K562 (cell line): ENCODE results near the gene IPCEF1. TPM values are rescaled to one million over a fixed set of nuclear protein-coding genes. Genes with fewer than 3 reads are reported as not detected.

ENCODE experiments used
- ATAC-seq: fragments of 200-7000 bp; cut with Tn5 transposase; 3 replicates; pipeline ENCODE4 v1.9.1; 2020; ENCODE audit warnings: moderate library complexity
- BruUV-seq: library from RNA; stranded (reverse); fragments of 400-500 nt; replicated peaks from 2 replicates; lab custom pipeline; 2021; lab: Mats Ljungman, UMichigan
- CTCF ChIA-PET: fragments of 300-600 bp; formaldehyde crosslinking; extraction: SDS; loops from one replicate; lab custom pipeline; 2021; ENCODE audit warnings: low intra/inter-chr PET ratio; lab: Yijun Ruan, JAX
- POLR2A ChIA-PET: fragments of 300-600, 350-650 bp; sonication (Branson Sonifier 250); formaldehyde crosslinking; extraction: SDS; loops from one replicate; lab custom pipeline; 2021; ENCODE audit warnings: antibody characterized with exemption, inconsistent platforms; lab: Yijun Ruan, JAX
- DNase-seq, 4 experiments: peaks; one replicate each; pipeline versions ENCODE4 v3.0.0 to v3.0.0-alpha.2; 2011 to 2018; ENCODE audit warnings: low spot score in 3 of 4, mixed read lengths in 3 of 4; ENCODE audit errors: extremely low read depth in 1 of 4
- FAIRE-seq: peaks from 2 replicates; lab custom pipeline; 2011; peaks lifted over from hg19 to GRCh38; lab: Jason Lieb, UNC
- H2AFZ ChIP-seq: 2 replicates; pipeline ENCODE4 v1.6.0; 2011; ENCODE audit warnings: low read depth, low read length, control low read depth, inconsistent platforms
- H3K27ac ChIP-seq: fragments of 200-600 bp; 3 replicates; pipeline ENCODE4 v1.8.0; 2011; ENCODE audit warnings: low read depth, mild to moderate bottlenecking, control low read depth, inconsistent platforms, low read length, moderate library complexity, mixed read lengths; ENCODE audit errors: extremely low read depth
- H3K27me3 ChIP-seq, 2 experiments: fragments of 300-600 bp in 1 of 2; 2 replicates in 1 of 2; 3 replicates in 1 of 2; pipeline versions ENCODE4 v1.6.0 to v1.8.0; 2011; ENCODE audit warnings: inconsistent platforms in 2 of 2, low read length in 2 of 2, mild to moderate bottlenecking in 1 of 2, mixed read lengths in 1 of 2, moderate library complexity in 1 of 2; ENCODE audit not compliant: control insufficient read depth in 2 of 2, insufficient read depth in 2 of 2
- H3K36me3 ChIP-seq: fragments of 300-600 bp; 3 replicates; pipeline ENCODE4 v1.8.0; 2011; ENCODE audit warnings: mild to moderate bottlenecking, low read length, inconsistent platforms; ENCODE audit not compliant: control insufficient read depth, insufficient read depth
- H3K4me1 ChIP-seq, 2 experiments: fragments of 200-600 bp in 1 of 2; replicated peaks in 1 of 2; 2 replicates in 1 of 2; 3 replicates in 1 of 2; pipeline versions ENCODE4 v1.5.1 to v1.8.0; 2011; ENCODE audit warnings: inconsistent platforms in 2 of 2, low read length in 2 of 2, mild to moderate bottlenecking in 1 of 2, mixed read lengths in 1 of 2, moderate library complexity in 1 of 2; ENCODE audit not compliant: control insufficient read depth in 2 of 2, insufficient read depth in 2 of 2
- H3K4me2 ChIP-seq: 2 replicates; pipeline ENCODE4 v1.6.1; 2011; ENCODE audit warnings: low read length, control low read depth, inconsistent platforms, mixed read lengths; ENCODE audit not compliant: insufficient read depth
- H3K4me3 ChIP-seq: fragments of 200-600 bp; sonication (generic), shearing (Covaris generic); 2 replicates; pipeline ENCODE4 v1.5.1; 2016; ENCODE audit warnings: control low read depth, inconsistent platforms
- H3K79me2 ChIP-seq: fragments of 200-600 bp; 3 replicates; pipeline ENCODE4 v1.8.0; 2011; ENCODE audit warnings: low read length, inconsistent platforms; ENCODE audit not compliant: control insufficient read depth, insufficient read depth
- H3K9ac ChIP-seq, 2 experiments: 2 replicates each; pipeline versions ENCODE4 v1.6.0 to v1.6.1; 2011; ENCODE audit warnings: low read depth in 2 of 2, low read length in 2 of 2, control low read depth in 1 of 2, inconsistent platforms in 1 of 2, mild to moderate bottlenecking in 1 of 2, mixed read lengths in 1 of 2; ENCODE audit not compliant: insufficient read depth in 1 of 2
- H3K9me1 ChIP-seq: one replicate; pipeline ENCODE4 v1.6.0; 2011; ENCODE audit warnings: inconsistent platforms, mild to moderate bottlenecking, low read length, moderate library complexity; ENCODE audit not compliant: control insufficient read depth, insufficient read depth
- H3K9me3 ChIP-seq: replicated peaks from 2 replicates; pipeline ENCODE4 v1.5.1; 2011; ENCODE audit warnings: low read depth, low read length, inconsistent platforms; ENCODE audit not compliant: control insufficient read depth, insufficient read depth
- H4K20me1 ChIP-seq: replicated peaks from 2 replicates; pipeline ENCODE4 v1.6.1; 2011; ENCODE audit warnings: low read length, inconsistent platforms, mixed read lengths; ENCODE audit not compliant: control insufficient read depth, insufficient read depth
- CC2D1A ChIP-seq: fragments of 450-650 bp; IDR thresholded peaks from 2 replicates; pipeline ENCODE4 v1.6.1; 2017; ENCODE audit warnings: mild to moderate bottlenecking
- CTCF ChIP-seq, 3 experiments: IDR thresholded peaks in 2 of 3; conservative IDR thresholded peaks in 1 of 3; 2 replicates each; pipeline ENCODE4 v1.5.1; 2011 to 2012; ENCODE audit warnings: low read length in 3 of 3, mild to moderate bottlenecking in 3 of 3, control low read depth in 2 of 3, improper control_type of control experiment in 1 of 3, inconsistent platforms in 1 of 3, low read depth in 1 of 3, mixed read lengths in 1 of 3, moderate library complexity in 1 of 3; ENCODE audit not compliant: insufficient read depth in 2 of 3
- CTCFL ChIP-seq: IDR thresholded peaks from 2 replicates; pipeline ENCODE4 v1.6.1; 2011; ENCODE audit warnings: borderline replicate concordance, low read depth, mild to moderate bottlenecking, moderate library complexity, low read length; ENCODE audit not compliant: insufficient read depth, poor library complexity, severe bottlenecking
- HDAC8 ChIP-seq: fragments of 450-650 bp; IDR thresholded peaks from 2 replicates; pipeline ENCODE4 v1.6.1; 2016; ENCODE audit warnings: mild to moderate bottlenecking, missing genetic modification characterization, moderate library complexity, missing compliant biosample characterization
- MECOM ChIP-seq: fragments of 250-450 bp; sonication (Bioruptor Pico); IDR thresholded peaks from 2 replicates; pipeline ENCODE4 v1.8.0; 2022; ENCODE audit warnings: inconsistent platforms
- NBN ChIP-seq: fragments of 450-650 bp; IDR thresholded peaks from 2 replicates; pipeline ENCODE4 v1.6.1; 2016; ENCODE audit warnings: low read depth, mild to moderate bottlenecking
- NR0B1 ChIP-seq: fragments of 450-650 bp; IDR thresholded peaks from one replicate; pipeline ENCODE4 v1.6.1; 2018; ENCODE audit warnings: mild to moderate bottlenecking, moderate library complexity; ENCODE audit not compliant: partially characterized antibody
- PATZ1 ChIP-seq: fragments of 250-450 bp; sonication (Bioruptor Pico); IDR thresholded peaks from 2 replicates; pipeline ENCODE4 v1.5.0; 2020; ENCODE audit warnings: mild to moderate bottlenecking, borderline replicate concordance
- TCF15 ChIP-seq: fragments of 250-450 bp; sonication (Bioruptor Pico); IDR thresholded peaks from 2 replicates; pipeline ENCODE4 v1.8.0; 2022; ENCODE audit warnings: moderate library complexity, mild to moderate bottlenecking, inconsistent platforms
- WGBS: fragments of 100-300 bp; shearing (Covaris generic); methylation state at CpG from one replicate; pipeline ENCODE4 v1.1.6; 2016; ENCODE audit warnings: low coverage, mixed read lengths; ENCODE audit not compliant: insufficient coverage; ENCODE audit errors: missing lambda C conversion rate; 5-methylcytosine and 5-hydroxymethylcytosine counted together
- in situ Hi-C: fragments of 300-500 bp; cut with MboI; formaldehyde crosslinking; loops from 4 replicates; pipeline ENCODE4 v1.15.0; 2018; ENCODE audit warnings: inconsistent platforms, mixed read lengths
- intact Hi-C: fragments of 100-400 bp; cut with micrococcal nuclease; formaldehyde crosslinking; loops from 2 replicates; pipeline ENCODE4 v1.14.2; 2022
- polyA plus RNA-seq, 8 experiments: library from polyadenylated mRNA; depleted of rRNA in 4 of 8; stranded (reverse) in 5 of 8; unstranded in 3 of 8; fragments of >200 nt; fragmentation: Nextera tagmentation in 2 of 8; fragmentation: Illumina TruSeq in 1 of 8; extraction: Ambion mirVana in 2 of 8; extraction: Trizol in 1 of 8; gene quantifications; 2 replicates each; pipeline versions ENCODE4 v1.2.1 to v1.2.3, GENCODE V29; 2011 to 2014; ENCODE audit warnings: inconsistent platforms in 1 of 8, missing spikeins in 1 of 8
- total RNA-seq, 7 experiments: library from RNA; depleted of rRNA in 6 of 7; stranded (reverse); fragments of >200 nt in 6 of 7; fragmentation: Illumina TruSeq in 2 of 7; extraction: Trizol in 2 of 7; gene quantifications; 2 replicates each; pipeline versions ENCODE4 v1.2.1 to v1.2.3, GENCODE V29; 2011 to 2021; ENCODE audit warnings: low replicate concordance in 1 of 7

IPCEF1 gene
- total and polyA plus RNA-seq, 9 of the 15 experiments (the other 6 are each of a cell fraction or from before 2014, with no cell fraction given) = 0.14 to 0.18 TPM; not detected in 7

GRCh38 chr6:154167126-154167525, 189.5 kb downstream of the IPCEF1 start (continued):
- TF ChIP-seq PATZ1 (no peak), NBN (no peak), NR0B1 (no peak), HDAC8 (tag) (no peak)

- under 1% methylated on average over 9 of the region's 9 CpGs for WGBS
- in situ Hi-C loops = loop anchor here (25.0 kb wide), 1 partner anchor 646 kb away; no protein-coding TSS in a partner anchor
Observed at GRCh38 chr6:154166140-154166539, 190.5 kb downstream of the IPCEF1 start.

More at GRCh38 chr6:154166140-154166539, 190.5 kb downstream of the IPCEF1 start:
- Histone ChIP-seq H3K9me3 (no peaks in the 10 kb centered on the region), H3K27me3 (no peaks in the 10 kb centered on the region), H3K36me3 (no peaks in the 10 kb centered on the region), H3K4me3 (no peak overlapping the region), H3K4me1 (no peaks in the 10 kb centered on the region), H4K20me1 (no peaks in the 10 kb centered on the region; the same call in 1 of the 2 replicates), H2AFZ (no peak overlapping the region), H3K79me2 (no peaks in the 10 kb centered on the region), H3K9me1 (no peaks in the 10 kb centered on the region), H3K27ac (no peak overlapping the region), H3K9ac (no peak overlapping the region), H3K4me2 (no peak overlapping the region)
- ChIA-PET POLR2A (no interaction called here), CTCF (no interaction called here)
- DNase-seq = peak in 1 of 4 experiments; percentile 20
- FAIRE-seq = no peak
- intact Hi-C loops = no loop called here
- BruUV-seq = no TSS peak
- TF ChIP-seq CTCFL (peak; percentile 27), TCF15 (CRISPR knock-in tag) (no peak), MECOM (CRISPR knock-in tag) (no peak), CC2D1A (no peak), CTCF (IDR thresholded peaks at IDR 0.05 in 2 of 3, conservative IDR thresholded peaks at IDR 0.05 in 1 of 3; ENCODE audit: insufficient read depth in 2 of 3, low read depth in 1 of 3, low read length in 3 of 3) (peak in 2 of 3 experiments; percentile 36 to 40; a peak in 3 of 6 replicates)
- peak; percentile 84 for ATAC-seq
